Astrocyte (in vitro differentiated cells and primary cell): Measurements from ENCODE around the gene GUK1.

Source experiments
- EZH2 ChIP-seq: IDR thresholded peaks from 2 replicates; pipeline ENCODE4 v1.6.1; 2012; ENCODE audit warnings: mild to moderate bottlenecking, low read length, inconsistent platforms; ENCODE audit not compliant: insufficient read depth
- TF ChIP-seq, protein P1 (sequence below): IDR thresholded peaks from 2 replicates; pipeline ENCODE4 v1.5.1; 2011; ENCODE audit warnings: low read depth, mild to moderate bottlenecking, inconsistent platforms, low read length, moderate library complexity; ENCODE audit not compliant: insufficient read depth

DNA sequence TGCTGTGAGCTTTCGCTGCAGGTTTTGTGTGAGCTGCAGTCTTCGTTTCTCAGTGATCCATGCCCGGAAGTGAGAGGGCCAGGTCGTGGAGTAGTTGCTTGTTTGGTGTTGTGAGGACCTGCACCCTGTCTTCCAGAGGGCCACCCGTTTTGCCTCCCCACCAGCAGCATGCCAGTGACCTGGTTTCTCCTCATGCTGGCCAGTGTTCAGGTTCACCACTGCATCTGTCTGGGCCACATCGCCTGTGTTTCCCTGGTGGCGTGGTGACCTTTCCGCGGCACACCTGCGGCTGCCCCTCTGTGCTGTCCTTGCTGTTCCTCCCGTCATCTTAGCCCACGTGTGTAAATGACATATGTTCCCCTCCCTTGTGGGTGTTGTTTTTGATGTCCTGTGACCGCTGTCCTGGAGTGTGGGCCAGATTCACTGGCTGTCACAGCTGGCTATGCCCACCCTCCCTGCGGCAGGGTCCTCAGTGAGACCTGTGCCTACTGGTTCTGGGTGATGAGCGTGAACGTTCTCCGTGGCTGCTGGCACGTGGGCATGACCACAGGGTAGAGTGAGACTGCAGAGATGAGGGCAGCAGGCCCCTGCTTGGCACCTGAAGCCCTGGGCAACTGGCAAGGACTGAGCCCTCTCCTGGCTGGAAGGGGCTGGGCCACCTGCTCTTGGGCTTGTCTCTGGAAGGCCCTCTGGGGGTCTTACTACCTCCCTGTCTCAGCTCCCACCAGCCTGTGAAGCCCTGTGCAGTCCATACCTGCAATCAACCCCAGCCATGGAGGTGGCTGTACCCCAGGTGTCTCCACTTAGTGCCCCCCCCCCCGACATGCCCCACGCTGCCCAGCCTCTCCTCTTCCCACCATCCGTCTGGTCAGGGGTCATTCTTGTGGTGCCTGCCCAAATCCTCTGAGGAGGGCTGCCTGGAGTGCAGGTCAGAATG is 32.8 kb downstream of the GUK1 start:
- TF ChIP-seq, protein P1, sequence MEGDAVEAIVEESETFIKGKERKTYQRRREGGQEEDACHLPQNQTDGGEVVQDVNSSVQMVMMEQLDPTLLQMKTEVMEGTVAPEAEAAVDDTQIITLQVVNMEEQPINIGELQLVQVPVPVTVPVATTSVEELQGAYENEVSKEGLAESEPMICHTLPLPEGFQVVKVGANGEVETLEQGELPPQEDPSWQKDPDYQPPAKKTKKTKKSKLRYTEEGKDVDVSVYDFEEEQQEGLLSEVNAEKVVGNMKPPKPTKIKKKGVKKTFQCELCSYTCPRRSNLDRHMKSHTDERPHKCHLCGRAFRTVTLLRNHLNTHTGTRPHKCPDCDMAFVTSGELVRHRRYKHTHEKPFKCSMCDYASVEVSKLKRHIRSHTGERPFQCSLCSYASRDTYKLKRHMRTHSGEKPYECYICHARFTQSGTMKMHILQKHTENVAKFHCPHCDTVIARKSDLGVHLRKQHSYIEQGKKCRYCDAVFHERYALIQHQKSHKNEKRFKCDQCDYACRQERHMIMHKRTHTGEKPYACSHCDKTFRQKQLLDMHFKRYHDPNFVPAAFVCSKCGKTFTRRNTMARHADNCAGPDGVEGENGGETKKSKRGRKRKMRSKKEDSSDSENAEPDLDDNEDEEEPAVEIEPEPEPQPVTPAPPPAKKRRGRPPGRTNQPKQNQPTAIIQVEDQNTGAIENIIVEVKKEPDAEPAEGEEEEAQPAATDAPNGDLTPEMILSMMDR = no peak
- no peak for TF ChIP-seq EZH2
